Erythroblast (primary cell): ENCODE data around the gene FAIM2.

Experiments used
- GATA1 ChIP-seq: IDR thresholded peaks from 2 replicates; pipeline ENCODE4 v1.6.1; 2011; ENCODE audit warnings: low read depth, mild to moderate bottlenecking, control low read depth, low read length, moderate library complexity
- POLR2A ChIP-seq: IDR thresholded peaks from 2 replicates; pipeline ENCODE4 v1.6.1; 2011; ENCODE audit warnings: mild to moderate bottlenecking, low read length

DNA sequence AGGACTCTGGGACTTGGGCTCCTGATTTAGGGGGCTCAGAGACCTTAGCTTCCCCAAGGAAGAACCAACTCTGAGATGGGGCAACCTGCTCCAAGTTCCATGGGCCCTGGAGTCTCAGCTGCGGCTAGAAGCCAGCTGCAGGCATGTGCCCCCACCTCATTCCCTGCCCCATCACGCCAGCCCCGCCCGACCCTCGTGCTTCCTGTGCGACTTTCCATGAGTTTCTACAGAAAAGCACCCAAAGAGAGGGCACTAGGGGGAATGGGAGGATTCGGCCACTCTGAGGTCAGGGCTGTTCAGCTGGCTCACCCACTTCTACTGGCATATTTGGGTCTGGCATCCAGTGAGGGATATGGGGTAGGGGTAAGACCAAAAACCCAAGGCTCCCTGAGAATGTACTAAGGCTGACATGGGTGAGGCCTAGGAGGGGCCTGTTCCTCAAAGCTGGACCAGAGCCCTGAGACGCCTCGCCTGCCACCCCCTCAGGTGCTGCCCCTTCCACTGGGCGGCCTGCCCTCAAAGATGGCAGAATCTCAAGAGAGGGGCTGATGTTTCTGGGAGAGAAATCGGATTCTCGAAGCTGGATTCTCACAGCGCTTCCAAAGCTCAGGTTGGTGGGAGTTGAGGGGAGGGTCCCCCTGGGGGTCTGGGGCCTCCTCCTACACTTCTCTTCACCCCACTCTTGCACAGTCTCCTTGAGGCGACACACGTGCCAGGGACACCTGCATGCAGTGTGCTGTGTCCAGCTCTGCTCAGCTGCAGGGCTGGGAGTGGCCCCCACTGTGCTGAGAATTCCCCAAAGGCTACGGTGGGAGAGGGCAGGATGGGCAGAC is 22.1 kb downstream of the FAIM2 start:
- TF ChIP-seq POLR2A (no peak), GATA1 (no peak)
